H1 (cell line): ENCODE measurements around the gene ABCB11.

Experiments
- CEBPB ChIP-seq: IDR thresholded peaks from 2 replicates; pipeline ENCODE4 v1.6.1; 2012; ENCODE audit warnings: low read depth, low read length
- CHD1 ChIP-seq: IDR thresholded peaks from 2 replicates; pipeline ENCODE4 v1.6.1; 2012; ENCODE audit warnings: low read depth, low read length, improper control_type of control experiment
- CHD2 ChIP-seq: IDR thresholded peaks from 2 replicates; pipeline ENCODE4 v1.6.1; 2012; ENCODE audit warnings: low read length, improper control_type of control experiment
- CREB1 ChIP-seq: IDR thresholded peaks from 2 replicates; pipeline ENCODE4 v1.6.1; 2012; ENCODE audit warnings: inconsistent platforms
- EZH2 ChIP-seq: fragments of 200-600 bp; sonication (generic); IDR thresholded peaks from 2 replicates; pipeline ENCODE4 v1.7.1; 2012; ENCODE audit warnings: low read depth, mild to moderate bottlenecking, moderate library complexity, low read length, inconsistent platforms; ENCODE audit not compliant: severe bottlenecking
- POLR2A ChIP-seq, 2 experiments: IDR thresholded peaks; 1 replicate in 1 of 2; 2 replicates in 1 of 2; pipeline ENCODE4 v1.6.1; 2011; ENCODE audit warnings: low read depth in 2 of 2, low read length in 2 of 2, mild to moderate bottlenecking in 2 of 2; ENCODE audit errors: control extremely low read depth in 1 of 2
- SP1 ChIP-seq: IDR thresholded peaks from 2 replicates; pipeline ENCODE4 v1.6.1; 2011; ENCODE audit warnings: low read depth, low read length
- YY1 ChIP-seq: IDR thresholded peaks from 2 replicates; pipeline ENCODE4 v1.6.1; 2011; ENCODE audit warnings: low read depth, mild to moderate bottlenecking, low read length
- TF ChIP-seq, protein P1 (sequence below), 3 experiments: IDR thresholded peaks; 1 replicate in 2 of 3; 2 replicates in 1 of 3; pipeline versions ENCODE4 v1.5.1 to v1.6.1; 2011; ENCODE audit warnings: low read length in 3 of 3, mild to moderate bottlenecking in 3 of 3, inconsistent platforms in 2 of 3, low read depth in 1 of 3, moderate library complexity in 1 of 3; ENCODE audit not compliant: insufficient read depth in 1 of 3; ENCODE audit errors: control extremely low read depth in 1 of 3

DNA sequence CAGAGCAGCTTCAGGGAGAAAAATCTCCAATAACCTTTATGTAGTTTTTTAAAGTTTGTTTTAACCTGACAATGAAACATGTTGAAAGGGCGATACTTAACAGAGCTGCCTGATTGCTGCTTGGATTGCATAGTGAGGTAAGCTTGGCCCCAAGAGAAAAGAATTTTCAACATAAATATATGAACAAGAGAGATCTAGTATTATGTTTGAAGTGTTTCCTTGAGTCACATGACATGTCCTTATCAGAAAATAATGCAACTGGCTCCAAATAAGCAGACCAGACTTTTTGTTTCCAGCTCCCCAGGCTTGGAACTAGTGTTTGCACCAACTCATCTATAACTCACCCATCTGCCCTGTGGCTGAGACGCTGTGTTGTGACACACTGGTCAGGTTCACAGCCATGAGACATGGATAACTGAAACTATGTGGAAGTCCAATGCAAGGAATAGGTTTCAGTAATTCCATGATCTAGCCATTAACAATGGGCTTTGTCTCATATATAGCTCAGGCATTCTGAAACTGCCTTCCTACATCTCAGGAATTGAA is 44.7 kb downstream of the ABCB11 start:
- TF ChIP-seq CREB1 = no peak
- TF ChIP-seq CEBPB = no peak
- TF ChIP-seq CHD2 = no peak
- TF ChIP-seq SP1 = no peak
- TF ChIP-seq, protein P1, sequence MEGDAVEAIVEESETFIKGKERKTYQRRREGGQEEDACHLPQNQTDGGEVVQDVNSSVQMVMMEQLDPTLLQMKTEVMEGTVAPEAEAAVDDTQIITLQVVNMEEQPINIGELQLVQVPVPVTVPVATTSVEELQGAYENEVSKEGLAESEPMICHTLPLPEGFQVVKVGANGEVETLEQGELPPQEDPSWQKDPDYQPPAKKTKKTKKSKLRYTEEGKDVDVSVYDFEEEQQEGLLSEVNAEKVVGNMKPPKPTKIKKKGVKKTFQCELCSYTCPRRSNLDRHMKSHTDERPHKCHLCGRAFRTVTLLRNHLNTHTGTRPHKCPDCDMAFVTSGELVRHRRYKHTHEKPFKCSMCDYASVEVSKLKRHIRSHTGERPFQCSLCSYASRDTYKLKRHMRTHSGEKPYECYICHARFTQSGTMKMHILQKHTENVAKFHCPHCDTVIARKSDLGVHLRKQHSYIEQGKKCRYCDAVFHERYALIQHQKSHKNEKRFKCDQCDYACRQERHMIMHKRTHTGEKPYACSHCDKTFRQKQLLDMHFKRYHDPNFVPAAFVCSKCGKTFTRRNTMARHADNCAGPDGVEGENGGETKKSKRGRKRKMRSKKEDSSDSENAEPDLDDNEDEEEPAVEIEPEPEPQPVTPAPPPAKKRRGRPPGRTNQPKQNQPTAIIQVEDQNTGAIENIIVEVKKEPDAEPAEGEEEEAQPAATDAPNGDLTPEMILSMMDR (IDR thresholded peaks at IDR 0.05; ENCODE audit: control extremely low read depth in 1 of 3, insufficient read depth in 1 of 3, low read depth in 1 of 3, low read length in 3 of 3) = no peak
- TF ChIP-seq POLR2A (IDR thresholded peaks at IDR 0.05; ENCODE audit: control extremely low read depth in 1 of 2, low read depth in 2 of 2, low read length in 2 of 2) = no peak
- TF ChIP-seq CHD1 = no peak
- no peak for TF ChIP-seq YY1
- TF ChIP-seq EZH2 = no peak
